ENCODE measurements around the gene CA10.

DNA sequence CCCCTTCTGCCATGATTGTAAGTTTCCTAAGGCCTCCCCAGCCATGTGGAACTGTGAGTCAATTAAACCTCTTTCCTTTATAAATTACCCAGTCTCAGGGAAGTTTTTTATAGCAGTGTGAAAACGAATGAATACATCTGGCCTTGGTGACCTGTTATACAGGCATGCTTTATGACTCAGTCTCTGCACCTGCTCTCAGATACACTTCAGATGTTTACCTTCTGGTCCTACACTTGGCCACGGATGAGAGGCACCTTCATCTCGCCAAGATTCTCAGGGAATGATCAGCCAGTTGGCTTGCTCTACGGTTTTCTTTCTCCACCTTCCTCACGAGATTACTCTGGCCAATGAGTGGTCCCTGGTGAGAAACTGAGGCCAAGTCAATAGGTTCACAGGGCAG is 304.7 kb downstream of the CA10 start:
- no peak for TF ChIP-seq CBFB (CRISPR knock-in tag; IDR thresholded peaks at IDR 0.05)
- no peak for TF ChIP-seq HDGF (IDR thresholded peaks at IDR 0.05)
- TF ChIP-seq, protein P1, sequence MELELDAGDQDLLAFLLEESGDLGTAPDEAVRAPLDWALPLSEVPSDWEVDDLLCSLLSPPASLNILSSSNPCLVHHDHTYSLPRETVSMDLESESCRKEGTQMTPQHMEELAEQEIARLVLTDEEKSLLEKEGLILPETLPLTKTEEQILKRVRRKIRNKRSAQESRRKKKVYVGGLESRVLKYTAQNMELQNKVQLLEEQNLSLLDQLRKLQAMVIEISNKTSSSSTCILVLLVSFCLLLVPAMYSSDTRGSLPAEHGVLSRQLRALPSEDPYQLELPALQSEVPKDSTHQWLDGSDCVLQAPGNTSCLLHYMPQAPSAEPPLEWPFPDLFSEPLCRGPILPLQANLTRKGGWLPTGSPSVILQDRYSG (tag; conservative IDR thresholded peaks at IDR 0.05; ENCODE audit: low read depth), result no peak

Measured in K562 (cell line).